Measurements from ENCODE around the gene GABRA5.

DNA sequence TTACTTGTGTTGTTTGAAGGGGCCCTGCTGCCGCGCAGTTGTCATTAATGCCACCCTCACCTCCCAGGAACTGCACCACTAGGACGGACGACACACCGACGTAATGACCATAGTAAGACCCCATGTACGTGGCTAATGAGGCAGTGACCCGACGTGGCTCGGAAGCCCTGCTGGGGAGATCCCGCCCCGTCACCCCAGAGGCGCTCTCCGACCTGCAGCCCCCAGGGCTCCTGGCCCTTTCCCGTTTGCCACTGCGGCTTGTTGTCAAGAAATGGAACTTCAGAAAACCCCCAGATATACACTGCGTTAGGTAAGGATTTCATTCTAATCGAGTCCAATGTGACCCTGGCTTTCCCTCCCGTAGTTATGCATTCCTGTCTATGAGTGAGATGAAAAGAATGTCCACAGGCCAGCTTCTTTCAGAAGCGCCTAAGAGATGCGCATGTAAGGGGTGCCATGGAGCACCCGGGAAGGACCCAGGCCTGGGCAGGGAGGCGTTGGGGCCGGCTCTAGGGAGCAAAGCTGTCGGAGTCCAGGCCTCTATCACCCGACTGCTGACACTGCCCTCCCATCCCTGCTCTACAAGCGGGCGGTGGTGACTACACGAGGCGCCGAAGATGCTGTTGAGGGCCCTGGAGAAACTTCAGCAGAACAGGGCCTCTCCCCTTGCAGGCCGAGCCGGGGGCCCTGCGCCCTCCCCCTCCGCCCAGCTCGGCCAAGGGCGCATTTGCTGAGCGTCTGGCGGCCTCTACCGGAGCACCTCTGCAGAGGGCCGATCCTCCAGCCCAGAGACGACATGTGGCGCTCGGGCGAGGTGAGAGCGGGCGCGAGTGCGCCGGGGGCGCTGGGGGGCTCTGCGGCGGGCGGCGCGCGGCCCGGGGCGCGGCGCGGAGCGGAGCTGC is at the start of gene GABRA5:
- TF ChIP-seq, protein P1, sequence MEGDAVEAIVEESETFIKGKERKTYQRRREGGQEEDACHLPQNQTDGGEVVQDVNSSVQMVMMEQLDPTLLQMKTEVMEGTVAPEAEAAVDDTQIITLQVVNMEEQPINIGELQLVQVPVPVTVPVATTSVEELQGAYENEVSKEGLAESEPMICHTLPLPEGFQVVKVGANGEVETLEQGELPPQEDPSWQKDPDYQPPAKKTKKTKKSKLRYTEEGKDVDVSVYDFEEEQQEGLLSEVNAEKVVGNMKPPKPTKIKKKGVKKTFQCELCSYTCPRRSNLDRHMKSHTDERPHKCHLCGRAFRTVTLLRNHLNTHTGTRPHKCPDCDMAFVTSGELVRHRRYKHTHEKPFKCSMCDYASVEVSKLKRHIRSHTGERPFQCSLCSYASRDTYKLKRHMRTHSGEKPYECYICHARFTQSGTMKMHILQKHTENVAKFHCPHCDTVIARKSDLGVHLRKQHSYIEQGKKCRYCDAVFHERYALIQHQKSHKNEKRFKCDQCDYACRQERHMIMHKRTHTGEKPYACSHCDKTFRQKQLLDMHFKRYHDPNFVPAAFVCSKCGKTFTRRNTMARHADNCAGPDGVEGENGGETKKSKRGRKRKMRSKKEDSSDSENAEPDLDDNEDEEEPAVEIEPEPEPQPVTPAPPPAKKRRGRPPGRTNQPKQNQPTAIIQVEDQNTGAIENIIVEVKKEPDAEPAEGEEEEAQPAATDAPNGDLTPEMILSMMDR (IDR thresholded peaks at IDR 0.05) = no peak
- TF ChIP-seq EP300 (IDR thresholded peaks at IDR 0.05) = no peak
